H1 (cell line): ENCODE data around the gene RBM19. TPM values are rescaled to one million over a fixed set of nuclear protein-coding genes. Genes with fewer than 3 reads are reported as not detected.

Experiments used
- CTCF ChIA-PET: fragments of 300-600 bp; sonication (Branson Sonifier 250); formaldehyde crosslinking; loops from one replicate; lab custom pipeline; 2021; ENCODE audit not compliant: partially characterized antibody; lab: Charles Lee
- POLR2A ChIA-PET: fragments of 300-600 bp; sonication (Branson Sonifier 250); formaldehyde crosslinking; loops from one replicate; lab custom pipeline; 2021; ENCODE audit warnings: inconsistent platforms; ENCODE audit not compliant: partially characterized antibody; lab: Charles Lee
- DNase-seq, 2 experiments: peaks; one replicate each; pipeline versions ENCODE4 v3.0.0 to v3.0.0-alpha.2; 2010 to 2022; ENCODE audit warnings: low spot score in 2 of 2, low read depth in 1 of 2, mixed read lengths in 1 of 2
- FAIRE-seq: peaks from 2 replicates; lab custom pipeline; 2011; peaks lifted over from hg19 to GRCh38; lab: Jason Lieb, UNC
- H2AFZ ChIP-seq: 2 replicates; pipeline ENCODE4 v1.8.1; 2012; ENCODE audit warnings: low read length, inconsistent platforms
- H2AK5ac ChIP-seq: 2 replicates; pipeline ENCODE4 v1.6.1; 2013; ENCODE audit warnings: low read depth, low read length
- H2BK120ac ChIP-seq: replicated peaks from 2 replicates; pipeline ENCODE3; 2013; ENCODE audit warnings: low read depth, low read length, inconsistent platforms
- H2BK12ac ChIP-seq: 2 replicates; pipeline ENCODE4 v1.6.1; 2013; ENCODE audit warnings: low read depth, low read length
- H2BK15ac ChIP-seq: 2 replicates; pipeline ENCODE4 v1.6.1; 2013; ENCODE audit warnings: low read length
- H2BK20ac ChIP-seq: 2 replicates; pipeline ENCODE4 v1.6.1; 2013; ENCODE audit warnings: low read length
- H2BK5ac ChIP-seq: 2 replicates; pipeline ENCODE4 v1.6.1; 2013; ENCODE audit warnings: low read depth, low read length
- H3K14ac ChIP-seq: 2 replicates; pipeline ENCODE4 v1.6.1; 2013; ENCODE audit warnings: inconsistent platforms; ENCODE audit not compliant: insufficient read length
- H3K18ac ChIP-seq: 2 replicates; pipeline ENCODE4 v1.6.1; 2013; ENCODE audit warnings: low read length; ENCODE audit errors: extremely low read depth
- H3K23ac ChIP-seq: 2 replicates; pipeline ENCODE4 v1.6.1; 2013; ENCODE audit warnings: inconsistent platforms; ENCODE audit not compliant: insufficient read length
- H3K23me2 ChIP-seq: 2 replicates; pipeline ENCODE4 v1.6.1; 2013; ENCODE audit warnings: low read depth, low read length
- H3K27ac ChIP-seq: 2 replicates; pipeline ENCODE4 v1.6.1; 2011; ENCODE audit warnings: low read depth, low read length, inconsistent platforms
- H3K27me3 ChIP-seq, 4 experiments: replicated peaks in 1 of 4; 1 replicate in 1 of 4; 2 replicates in 3 of 4; pipeline versions ENCODE4 v1.6.1 to v1.8.1; 2011 to 2013; ENCODE audit warnings: low read length in 3 of 4, mild to moderate bottlenecking in 3 of 4, inconsistent platforms in 2 of 4, mixed read lengths in 2 of 4, moderate library complexity in 1 of 4; ENCODE audit not compliant: control insufficient read depth in 3 of 4, insufficient read depth in 3 of 4; ENCODE audit errors: extremely low read depth in 1 of 4
- H3K36me3 ChIP-seq, 4 experiments: 2 replicates each; pipeline versions ENCODE4 v1.6.1 to v1.8.1; 2011 to 2013; ENCODE audit warnings: mild to moderate bottlenecking in 4 of 4, low read length in 3 of 4, moderate library complexity in 2 of 4, control low read depth in 1 of 4, inconsistent platforms in 1 of 4; ENCODE audit not compliant: insufficient read depth in 4 of 4, control insufficient read depth in 2 of 4
- H3K4ac ChIP-seq: replicated peaks from 2 replicates; pipeline ENCODE3; 2013; ENCODE audit warnings: low read length, low read depth, mixed read lengths, inconsistent platforms; ENCODE audit not compliant: insufficient read length
- H3K4me1 ChIP-seq, 4 experiments: replicated peaks in 1 of 4; 1 replicate in 1 of 4; 2 replicates in 3 of 4; pipeline versions ENCODE4 v1.6.1 to v1.8.1; 2011 to 2013; ENCODE audit warnings: low read length in 3 of 4, inconsistent platforms in 2 of 4, mixed read lengths in 1 of 4; ENCODE audit not compliant: insufficient read depth in 4 of 4, control insufficient read depth in 3 of 4
- H3K4me2 ChIP-seq, 2 experiments: 2 replicates each; pipeline versions ENCODE4 v1.6.1 to v1.8.1; 2011 to 2013; ENCODE audit warnings: low read depth in 2 of 2, low read length in 2 of 2, control low read depth in 1 of 2, inconsistent platforms in 1 of 2, mild to moderate bottlenecking in 1 of 2; ENCODE audit not compliant: insufficient read depth in 1 of 2
- H3K4me3 ChIP-seq, 4 experiments: fragments of 200-600, 300-600 bp in 1 of 4; sonication (generic), shearing (Covaris generic), sonication (Bioruptor Twin) in 1 of 4; 2 replicates each; pipeline versions ENCODE4 v1.5.1 to v1.8.1; 2011 to 2016; ENCODE audit warnings: low read length in 4 of 4, low read depth in 3 of 4, control low read depth in 2 of 4, inconsistent platforms in 2 of 4, mild to moderate bottlenecking in 2 of 4, mixed read lengths in 1 of 4, moderate library complexity in 1 of 4; ENCODE audit not compliant: insufficient read depth in 2 of 4; ENCODE audit errors: extremely low read depth in 1 of 4
- H3K56ac ChIP-seq: replicated peaks from 2 replicates; pipeline ENCODE3; 2013; ENCODE audit warnings: low read depth, mild to moderate bottlenecking, mixed read lengths, low read length, inconsistent platforms; ENCODE audit not compliant: insufficient read length
- H3K79me1 ChIP-seq: 2 replicates; pipeline ENCODE4 v1.6.1; 2013; ENCODE audit warnings: low read depth, low read length, control low read depth
- H3K79me2 ChIP-seq, 2 experiments: 2 replicates each; pipeline versions ENCODE4 v1.6.1 to v1.8.1; 2012 to 2013; ENCODE audit warnings: low read length in 2 of 2, mild to moderate bottlenecking in 2 of 2, inconsistent platforms in 1 of 2; ENCODE audit not compliant: insufficient read depth in 2 of 2, control insufficient read depth in 1 of 2
- H3K9ac ChIP-seq, 4 experiments: replicated peaks in 1 of 4; 1 replicate in 1 of 4; 2 replicates in 3 of 4; pipeline versions ENCODE4 v1.6.1 to v1.8.1; 2011 to 2013; ENCODE audit warnings: low read depth in 3 of 4, low read length in 3 of 4, control low read depth in 2 of 4, mild to moderate bottlenecking in 2 of 4, moderate library complexity in 2 of 4, inconsistent platforms in 1 of 4; ENCODE audit errors: extremely low read depth in 1 of 4
- H3K9me3 ChIP-seq, 2 experiments: 2 replicates each; pipeline versions ENCODE4 v1.6.1 to v1.8.1; 2012 to 2013; ENCODE audit warnings: mild to moderate bottlenecking in 2 of 2, moderate library complexity in 2 of 2, control low read depth in 1 of 2, inconsistent platforms in 1 of 2, low read depth in 1 of 2, low read length in 1 of 2, mixed read lengths in 1 of 2; ENCODE audit not compliant: insufficient read depth in 2 of 2
- H4K20me1 ChIP-seq, 2 experiments: replicated peaks in 1 of 2; 2 replicates each; pipeline versions ENCODE3 to v1.8.1; 2011 to 2013; ENCODE audit warnings: inconsistent platforms in 2 of 2, low read length in 2 of 2, mild to moderate bottlenecking in 1 of 2; ENCODE audit not compliant: insufficient read depth in 2 of 2, control insufficient read depth in 1 of 2
- H4K5ac ChIP-seq: 2 replicates; pipeline ENCODE4 v1.6.1; 2013; ENCODE audit warnings: low read length, low read depth, mixed read lengths, inconsistent platforms; ENCODE audit not compliant: insufficient read length
- H4K8ac ChIP-seq: 2 replicates; pipeline ENCODE4 v1.8.0; 2013; ENCODE audit warnings: mild to moderate bottlenecking, moderate library complexity, low read length, inconsistent platforms; ENCODE audit not compliant: insufficient read depth; ENCODE audit errors: extremely low read depth
- H4K91ac ChIP-seq: replicated peaks from 2 replicates; pipeline ENCODE3; 2013; ENCODE audit warnings: low read length, mixed read lengths, inconsistent platforms; ENCODE audit not compliant: insufficient read length
- CBX5 ChIP-seq: fragments of 300-800, 300-1000 bp; sonication (generic); IDR thresholded peaks from 2 replicates; pipeline ENCODE4 v1.7.1; 2016; ENCODE audit warnings: antibody characterized with exemption, low read length, low read depth
- KDM1A ChIP-seq: fragments of 200-600, 300-600 bp; sonication (generic); IDR thresholded peaks from 2 replicates; pipeline ENCODE4 v1.7.1; 2016; ENCODE audit warnings: mild to moderate bottlenecking, low read length, borderline replicate concordance
- WGBS, 2 experiments: shearing (Covaris generic) in 1 of 2; methylation state at CpG; one replicate each; pipeline versions ENCODE4 v1.1.6 to v1.1.7; 2013 to 2015; ENCODE audit warnings: low lambda C conversion rate in 2 of 2, mixed read lengths in 2 of 2, inconsistent platforms in 1 of 2, low coverage in 1 of 2, missing lambda C conversion rate in 1 of 2; ENCODE audit not compliant: insufficient replicate concordance in 2 of 2, insufficient coverage in 1 of 2, insufficient read length in 1 of 2; ENCODE audit errors: extremely low coverage in 1 of 2, missing lambda C conversion rate in 1 of 2; 5-methylcytosine and 5-hydroxymethylcytosine counted together
- polyA plus RNA-seq, 7 experiments: library from polyadenylated mRNA; depleted of rRNA in 3 of 7; stranded (reverse) in 5 of 7; unstranded in 2 of 7; fragments of >200 nt in 5 of 7; fragments of 200-250 nt in 2 of 7; gene quantifications; 1 replicate in 5 of 7; 2 replicates in 1 of 7; 4 replicates in 1 of 7; pipeline versions ENCODE4 v1.2.1 to v1.2.3, GENCODE V29; 2011 to 2013; ENCODE audit warnings: missing spikeins in 2 of 7, mixed read lengths in 2 of 7
- total RNA-seq: library from RNA; stranded (reverse); fragmentation: NEBNext Ultra II Directional; extraction: Animal tissue kit (Norgen Biotek cat#: 25700); gene quantifications from 2 replicates; pipeline ENCODE4 v1.2.1, GENCODE V29; 2021

RBM19 gene
- total and polyA plus RNA-seq, 2 of the 8 experiments (the other 6 are each of a cell fraction or from before 2014, with no cell fraction given) = 23.4 to 61.9 TPM

DNA sequence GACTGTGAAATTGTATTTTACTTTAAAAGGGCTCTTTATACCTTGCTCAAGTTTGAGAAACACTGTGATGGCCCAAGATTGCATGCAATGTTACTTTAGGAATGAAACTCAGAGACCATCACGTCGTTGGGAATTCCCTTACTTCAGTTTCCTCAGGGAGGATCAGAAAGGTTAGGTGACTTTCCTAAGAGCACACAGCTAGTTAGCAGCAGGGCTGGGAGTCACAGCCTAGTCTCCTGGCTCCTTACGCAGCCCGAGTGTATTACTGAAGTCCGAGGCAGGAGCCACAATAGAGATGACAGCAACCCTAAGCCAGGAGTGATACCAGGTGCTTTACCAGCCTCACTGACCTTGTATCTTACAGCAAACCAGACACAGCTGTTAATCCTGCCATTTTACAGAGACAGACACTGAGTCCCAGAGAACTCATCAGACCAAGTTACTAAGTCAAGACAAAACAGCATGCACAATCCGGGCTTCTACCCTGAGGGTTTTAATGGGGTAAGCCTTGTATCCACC, 67.0 kb downstream of the RBM19 start:
- Histone ChIP-seq H3K79me2 (no peaks in the 10 kb centered on the region), H3K4me3 (no peak overlapping the region), H3K4me1 (peaks cover 0 to 6% (median under 1%) of the 10 kb centered on the region in 4 experiments; a peak in 3 of 7 replicates), H3K9ac (peak overlapping the region in 1 of 4 experiments; percentile 10; a peak in 2 of 7 replicates), H4K91ac (peak overlapping the region; percentile 67), H3K36me3 (peaks cover 0 to 2% (median 0%) of the 10 kb centered on the region in 4 experiments; a peak in 2 of 8 replicates), H2AK5ac (no peak overlapping the region), H2BK120ac (peak overlapping the region; percentile 70), H2AFZ (no peak overlapping the region), H2BK12ac (peak overlapping the region; percentile 82; the same call in 1 of the 2 replicates), H3K79me1 (no peaks in the 10 kb centered on the region), H2BK20ac (no peak overlapping the region), H3K56ac (no peak overlapping the region), H3K4me2 (no peak overlapping the region; a peak in 1 of 4 replicates), H3K9me3 (no peaks in the 10 kb centered on the region), H4K20me1 (no peaks in the 10 kb centered on the region), H3K14ac (no peak overlapping the region), H3K27ac (no peak overlapping the region), H2BK15ac (no peak overlapping the region), H4K8ac (no peak overlapping the region; the same call in 1 of the 2 replicates), H3K4ac (no peak overlapping the region), H4K5ac (peak overlapping the region; percentile 3), H3K27me3 (no peaks in the 10 kb centered on the region), H3K18ac (peak overlapping the region; percentile 86), H3K23me2 (no peaks in the 10 kb centered on the region), H3K23ac (no peak overlapping the region), H2BK5ac (peak overlapping the region; percentile 74; the same call in 1 of the 2 replicates)
- DNase-seq = no peak
- TF ChIP-seq CBX5 (no peak), KDM1A (peak; percentile 66; the same call in 1 of the 2 replicates)
- ChIA-PET POLR2A (no interaction called here), CTCF (interaction anchor here (0.7 to 4.2 kb wide), 7 partner anchors 10 to 433 kb away, joined by 3 to 21 read pairs (median 5); no protein-coding TSS in a partner anchor)
- 91% methylated on average over 6 of the region's 6 CpGs; no CpG with 5 or more reads in 1 of the 2 experiments for WGBS, 2 experiments
- no peak for FAIRE-seq
